Measurements from ENCODE around the gene STT3B.

Gene STT3B

DNA sequence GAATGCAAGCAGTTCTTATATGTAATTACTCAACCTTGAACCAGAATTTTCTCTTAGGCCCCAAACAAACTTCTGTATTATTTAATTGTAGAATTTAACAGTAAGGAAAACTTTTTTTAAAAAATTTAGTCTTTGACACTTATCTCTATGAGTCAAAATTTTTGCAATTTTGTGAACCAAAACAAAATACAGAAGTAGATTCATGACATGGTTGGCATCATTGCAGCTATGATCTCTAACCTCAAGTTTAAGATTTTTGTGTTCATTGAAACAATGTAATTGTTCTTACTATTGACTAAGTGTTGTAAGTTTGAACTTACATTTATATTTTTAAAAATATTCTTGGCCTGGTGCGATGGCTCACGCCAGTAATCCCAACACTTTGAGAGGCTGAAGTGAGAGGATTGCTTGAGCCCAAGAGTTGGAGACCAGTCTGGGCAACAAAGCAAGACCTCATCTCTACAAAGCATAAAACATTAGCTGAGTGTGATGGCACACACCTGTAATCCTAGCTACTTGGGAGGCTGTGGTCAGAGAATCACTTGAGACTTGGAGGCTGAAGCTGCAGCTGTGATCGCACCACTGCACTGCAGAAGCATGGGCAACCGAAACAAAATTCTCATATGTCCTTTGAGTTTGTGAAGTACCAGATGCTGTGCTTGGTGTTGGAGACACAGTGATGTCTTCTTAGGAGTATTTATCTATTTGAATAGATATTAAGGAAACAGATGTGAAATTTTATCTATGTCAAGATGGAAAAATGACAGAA is 39.7 kb downstream of the STT3B start:
- no peak overlapping the region for H3K4me3 ChIP-seq (replicated peaks; ENCODE audit: low read depth, low read length)
- no peak for TF ChIP-seq CTCF (IDR thresholded peaks at IDR 0.05; ENCODE audit: low read length, missing control alignments)
- DNase-seq (ENCODE audit: low read depth) = no peak

- TF ChIP-seq CTCF (IDR thresholded peaks at IDR 0.05; ENCODE audit: low read length, missing control alignments) = no peak
- no peak overlapping the region for H3K4me3 ChIP-seq (replicated peaks; ENCODE audit: low read depth, low read length)
- DNase-seq (ENCODE audit: low read depth) = no peak
Observed at GRCh38 chr3:31573036-31573779, 40.5 kb downstream of the STT3B start.

GRCh38 chr3:31575448-31575847 is 42.7 kb downstream of the STT3B start:
- TF ChIP-seq CTCF (IDR thresholded peaks at IDR 0.05; ENCODE audit: low read length, missing control alignments) = no peak
- no peak for DNase-seq (ENCODE audit: low read depth)
- H3K4me3 ChIP-seq (replicated peaks; ENCODE audit: low read depth, low read length) = no peak overlapping the region

GRCh38 chr3:31576521-31576920 is 43.8 kb downstream of the STT3B start:
- DNase-seq (ENCODE audit: low read depth) = no peak

GRCh38 chr3:31577232-31577631 is 44.5 kb downstream of the STT3B start:
- H3K4me3 ChIP-seq (replicated peaks; ENCODE audit: low read depth, low read length) = no peak overlapping the region
- DNase-seq (ENCODE audit: low read depth) = no peak
- TF ChIP-seq CTCF (IDR thresholded peaks at IDR 0.05; ENCODE audit: low read length, missing control alignments) = no peak

More at GRCh38 chr3:31576521-31576920, 43.8 kb downstream of the STT3B start:
- no peak overlapping the region for H3K4me3 ChIP-seq (replicated peaks; ENCODE audit: low read depth, low read length)
- TF ChIP-seq CTCF (IDR thresholded peaks at IDR 0.05; ENCODE audit: low read length, missing control alignments) = no peak

DNA sequence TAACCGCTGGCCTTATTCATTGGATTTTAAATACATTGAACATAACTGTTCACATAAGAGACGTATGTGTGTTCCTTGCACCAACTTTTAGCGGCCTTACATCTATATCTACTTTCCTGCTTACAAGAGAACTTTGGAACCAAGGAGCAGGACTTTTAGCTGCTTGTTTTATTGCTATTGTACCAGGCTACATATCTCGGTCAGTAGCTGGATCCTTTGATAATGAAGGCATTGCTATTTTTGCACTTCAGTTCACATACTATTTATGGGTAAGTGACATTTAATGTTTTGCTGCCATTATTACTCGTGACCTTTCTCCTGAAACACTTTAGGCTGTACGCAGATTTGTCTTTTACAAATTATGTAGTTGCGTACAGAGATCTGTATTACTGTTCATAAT is 47.1 kb downstream of the STT3B start:
- H3K4me3 ChIP-seq (replicated peaks; ENCODE audit: low read depth, low read length) = no peak overlapping the region
- DNase-seq (ENCODE audit: low read depth) = no peak
- no peak for TF ChIP-seq CTCF (IDR thresholded peaks at IDR 0.05; ENCODE audit: low read length, missing control alignments)
